Breast epithelium (tissue), 3 donors: Measurements from ENCODE around the gene TOR1AIP1.

Source experiments
- POLR2A ChIP-seq: fragments of 450-650 bp; IDR thresholded peaks from one replicate; pipeline ENCODE4 v1.6.1; 2016; ENCODE audit warnings: antibody characterized with exemption, mild to moderate bottlenecking, moderate library complexity
- TF ChIP-seq, protein P1 (sequence below), 3 donors: fragments of 450-650 bp; IDR thresholded peaks; one replicate each; pipeline ENCODE4 v1.5.1; 2016 to 2017; ENCODE audit warnings: antibody characterized with exemption in 3 of 3, mild to moderate bottlenecking in 3 of 3, moderate library complexity in 3 of 3

DNA sequence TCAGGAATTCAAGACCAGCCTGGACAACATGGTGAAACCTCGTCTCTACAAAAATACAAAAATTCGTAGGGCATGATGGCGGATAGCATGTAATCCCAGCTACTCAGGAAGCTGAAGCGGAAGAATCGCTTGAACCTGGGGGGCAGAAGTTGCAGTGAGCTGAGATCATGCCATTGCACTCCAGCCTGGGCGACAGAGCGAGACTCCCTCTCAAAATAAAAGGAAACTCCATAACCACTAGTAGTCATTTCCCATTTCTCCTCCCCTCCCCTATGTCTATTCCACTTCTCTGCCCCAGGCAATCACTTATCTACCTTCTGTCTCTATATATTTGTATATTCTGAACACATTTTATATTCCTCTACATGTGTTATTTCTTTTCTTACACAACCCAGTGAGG is 68.6 kb downstream of the TOR1AIP1 start:
- TF ChIP-seq, protein P1, sequence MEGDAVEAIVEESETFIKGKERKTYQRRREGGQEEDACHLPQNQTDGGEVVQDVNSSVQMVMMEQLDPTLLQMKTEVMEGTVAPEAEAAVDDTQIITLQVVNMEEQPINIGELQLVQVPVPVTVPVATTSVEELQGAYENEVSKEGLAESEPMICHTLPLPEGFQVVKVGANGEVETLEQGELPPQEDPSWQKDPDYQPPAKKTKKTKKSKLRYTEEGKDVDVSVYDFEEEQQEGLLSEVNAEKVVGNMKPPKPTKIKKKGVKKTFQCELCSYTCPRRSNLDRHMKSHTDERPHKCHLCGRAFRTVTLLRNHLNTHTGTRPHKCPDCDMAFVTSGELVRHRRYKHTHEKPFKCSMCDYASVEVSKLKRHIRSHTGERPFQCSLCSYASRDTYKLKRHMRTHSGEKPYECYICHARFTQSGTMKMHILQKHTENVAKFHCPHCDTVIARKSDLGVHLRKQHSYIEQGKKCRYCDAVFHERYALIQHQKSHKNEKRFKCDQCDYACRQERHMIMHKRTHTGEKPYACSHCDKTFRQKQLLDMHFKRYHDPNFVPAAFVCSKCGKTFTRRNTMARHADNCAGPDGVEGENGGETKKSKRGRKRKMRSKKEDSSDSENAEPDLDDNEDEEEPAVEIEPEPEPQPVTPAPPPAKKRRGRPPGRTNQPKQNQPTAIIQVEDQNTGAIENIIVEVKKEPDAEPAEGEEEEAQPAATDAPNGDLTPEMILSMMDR (IDR thresholded peaks at IDR 0.05) = no peak
- TF ChIP-seq POLR2A = no peak
